Neural cell (in vitro differentiated cells): ENCODE results near the gene ZNF316.

Experiments used
- CTCF ChIP-seq: fragments of 450-650 bp; IDR thresholded peaks from 2 replicates; pipeline ENCODE4 v1.5.1; 2014; ENCODE audit warnings: antibody characterized with exemption, mild to moderate bottlenecking, moderate library complexity; ENCODE audit not compliant: poor library complexity, severe bottlenecking
- REST ChIP-seq: IDR thresholded peaks from 2 replicates; pipeline ENCODE4 v1.6.1; 2012; ENCODE audit warnings: borderline replicate concordance

DNA sequence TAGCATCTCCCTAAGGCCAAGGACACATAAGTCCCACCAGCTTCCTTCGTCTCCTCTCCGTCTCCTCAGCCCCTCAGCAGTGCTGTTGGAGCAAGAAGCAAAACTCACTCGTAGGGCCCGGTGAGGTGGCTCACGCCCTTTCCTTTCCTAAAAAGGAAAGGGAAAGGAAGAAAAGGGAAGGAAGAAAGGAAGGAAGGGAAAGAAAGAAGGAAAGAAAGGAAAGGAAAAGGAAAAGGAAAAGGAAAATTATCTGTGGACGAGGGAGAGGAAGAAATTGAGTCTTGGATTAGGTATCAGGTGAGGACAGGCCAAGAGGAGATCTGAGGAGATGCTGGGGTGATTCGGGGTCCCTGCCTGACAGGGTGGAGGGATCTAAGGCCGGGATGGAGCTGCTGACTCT is 3.1 kb upstream of the ZNF316 start:
- TF ChIP-seq CTCF (no peak), REST (no peak)
